Fibroblast of villous mesenchyme (primary cell): ENCODE data around the gene ADAMTS17. TPM values are rescaled to one million over a fixed set of nuclear protein-coding genes. Genes with fewer than 3 reads are reported as not detected.

Source experiments
- DNase-seq: peaks from one replicate; pipeline ENCODE4 v3.0.0-alpha.2; 2010; ENCODE audit warnings: low read depth
- H3K4me3 ChIP-seq: 2 replicates; pipeline ENCODE4 v1.5.1; 2011; ENCODE audit warnings: low read depth, mild to moderate bottlenecking, low read length
- CTCF ChIP-seq: IDR thresholded peaks from 2 replicates; pipeline ENCODE4 v1.5.1; 2012; ENCODE audit warnings: low read depth, mild to moderate bottlenecking, low read length; ENCODE audit not compliant: insufficient read depth
- total RNA-seq: library from RNA; depleted of rRNA; stranded (reverse); fragments of >200 nt; gene quantifications from 2 replicates; pipeline ENCODE4 v1.2.3, GENCODE V29; 2012

Gene ADAMTS17
- total RNA-seq, 1 donor, result under 0.01 TPM

DNA sequence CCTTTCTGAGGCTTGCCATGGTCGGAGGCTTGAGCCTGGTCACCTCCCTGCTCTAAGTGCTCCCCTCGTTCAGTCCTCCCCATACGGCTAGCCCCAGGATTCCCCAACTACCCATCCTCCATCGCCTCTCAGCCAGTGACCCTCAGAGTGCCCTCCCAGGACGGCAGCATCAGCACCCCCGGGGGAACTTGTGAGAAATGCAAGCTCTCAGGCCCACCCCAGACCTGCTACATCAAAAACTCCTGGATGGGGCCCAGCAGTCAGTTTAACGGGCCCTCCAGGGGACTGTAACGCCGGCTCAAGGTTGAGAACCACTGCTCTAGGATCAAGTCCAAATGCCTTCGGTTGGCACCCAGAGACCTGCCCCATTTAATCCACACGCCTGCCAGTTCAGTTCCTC is 6.9 kb downstream of the ADAMTS17 start:
- no peak for TF ChIP-seq CTCF
- DNase-seq, result no peak
- no peak overlapping the region for H3K4me3 ChIP-seq

- no peak for DNase-seq
- no peak overlapping the region for H3K4me3 ChIP-seq
- no peak for TF ChIP-seq CTCF
Measured at GRCh38 chr15:100334456-100334855, 7.3 kb downstream of the ADAMTS17 start.

DNA sequence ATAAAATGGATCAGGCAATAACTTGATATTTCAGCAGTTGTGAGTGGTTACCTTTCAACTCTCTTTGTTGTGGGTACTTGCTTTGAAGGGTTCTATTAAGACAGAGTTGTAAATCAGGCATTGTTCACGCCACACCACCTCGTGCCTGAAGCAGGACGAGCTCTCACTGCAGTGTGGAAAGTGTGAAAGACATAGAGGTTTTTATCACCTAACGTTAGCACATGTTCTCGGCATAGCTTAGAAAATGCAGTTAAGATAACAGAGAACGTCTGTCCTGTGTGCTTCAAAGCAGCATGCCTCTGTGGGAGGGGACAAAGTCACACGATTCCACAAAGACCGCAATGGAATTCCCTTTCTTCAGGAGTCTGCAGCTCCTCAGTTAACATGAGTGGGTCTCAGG is 7.8 kb downstream of the ADAMTS17 start:
- TF ChIP-seq CTCF, result no peak
- no peak for DNase-seq
- no peak overlapping the region for H3K4me3 ChIP-seq

DNA sequence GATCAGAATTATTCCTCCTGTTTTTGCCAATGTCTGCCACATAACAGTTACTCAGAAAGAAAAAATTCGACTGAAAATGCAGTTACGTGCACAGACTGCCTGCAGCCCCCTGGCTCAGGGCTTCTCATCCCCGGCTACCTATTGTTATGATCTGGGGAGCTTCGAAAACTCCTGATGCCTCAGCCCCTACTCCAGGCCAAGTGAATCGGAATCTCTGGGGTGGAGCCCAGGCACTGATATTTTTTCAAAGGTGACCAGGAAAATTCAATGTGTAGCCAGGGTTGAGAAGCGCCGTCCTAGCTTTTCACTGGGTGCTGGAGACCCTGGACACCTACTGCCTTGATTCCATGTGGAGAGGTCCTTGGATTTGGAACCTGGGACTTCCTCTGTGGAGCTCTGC is 8.5 kb downstream of the ADAMTS17 start:
- no peak for TF ChIP-seq CTCF
- DNase-seq, result no peak
- H3K4me3 ChIP-seq, result no peak overlapping the region

- H3K4me3 ChIP-seq, result no peak overlapping the region
- TF ChIP-seq CTCF, result no peak
Measured at GRCh38 chr15:100332721-100333120, 9.1 kb downstream of the ADAMTS17 start.

GRCh38 chr15:100332231-100332630 is 9.5 kb downstream of the ADAMTS17 start:
- no peak for TF ChIP-seq CTCF
- H3K4me3 ChIP-seq, result no peak overlapping the region
- DNase-seq, result no peak

More at GRCh38 chr15:100332721-100333120, 9.1 kb downstream of the ADAMTS17 start:
- DNase-seq, result no peak

DNA sequence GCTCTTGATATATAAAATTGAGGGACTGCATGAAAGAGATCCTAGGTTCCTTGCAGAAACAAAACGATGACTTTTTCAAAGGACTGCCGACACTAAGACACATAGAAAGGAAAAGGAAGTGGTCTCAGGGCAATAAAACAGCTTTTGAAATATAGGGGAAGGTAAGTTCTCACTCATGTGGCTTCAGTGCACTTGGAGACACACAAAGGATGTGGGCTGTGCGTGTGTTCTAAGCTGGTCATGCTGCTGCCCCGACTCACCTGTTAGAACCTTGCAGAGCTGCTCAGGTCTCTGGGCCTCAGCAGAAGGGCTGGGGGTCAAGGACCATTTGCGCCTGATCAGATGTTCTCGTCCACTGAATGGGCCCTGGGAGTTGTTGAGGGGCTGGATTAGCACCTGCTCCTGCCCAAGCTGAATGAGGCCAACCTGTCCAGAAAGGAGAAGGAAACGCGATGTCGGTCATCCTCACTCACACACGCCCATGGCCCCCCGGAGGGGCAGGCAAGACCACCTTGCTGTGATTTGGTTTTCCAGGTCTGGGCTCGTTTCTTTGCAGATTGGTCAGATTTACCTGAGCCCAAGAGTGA is 11.1 kb downstream of the ADAMTS17 start:
- H3K4me3 ChIP-seq, result no peak overlapping the region
- no peak for DNase-seq
- no peak for TF ChIP-seq CTCF
